ENCODE data around the gene SPINT3. TPM values are rescaled to one million over a fixed set of nuclear protein-coding genes. Genes with fewer than 3 reads are reported as not detected.

SPINT3 gene
- total RNA-seq, 6 experiments from 2014 or later, result not detected

GRCh38 chr20:45470937-45471336 is 44.5 kb downstream of the SPINT3 start:
- no peaks in the 10 kb centered on the region for H3K9me3 Mint-ChIP-seq
- H3K27ac Mint-ChIP-seq, result no peak overlapping the region

GRCh38 chr20:45470262-45470931 is 45.0 kb downstream of the SPINT3 start:
- Mint-ChIP-seq H3K36me3 (ENCODE audit: low read depth) (no peaks in the 10 kb centered on the region), H3K4me3 (no peak overlapping the region), H3K4me1 (ENCODE audit: low read depth) (no peaks in the 10 kb centered on the region), H3K27ac (no peak overlapping the region), H3K27me3 (ENCODE audit: insufficient read depth) (peaks cover 36% of the 10 kb centered on the region), H3K9me3 (no peaks in the 10 kb centered on the region)
- TF ChIP-seq CTCF (IDR thresholded peaks at IDR 0.05), result no peak
- DNase-seq, result no peak

More at GRCh38 chr20:45470937-45471336, 44.5 kb downstream of the SPINT3 start:
- no peaks in the 10 kb centered on the region for H3K4me1 Mint-ChIP-seq (ENCODE audit: low read depth)
- H3K4me3 Mint-ChIP-seq, result no peak overlapping the region
- no peak for DNase-seq
- no peak for TF ChIP-seq CTCF (IDR thresholded peaks at IDR 0.05)
- peaks cover 36% of the 10 kb centered on the region for H3K27me3 Mint-ChIP-seq (ENCODE audit: insufficient read depth)
- H3K36me3 Mint-ChIP-seq (ENCODE audit: low read depth), result no peaks in the 10 kb centered on the region

- Mint-ChIP-seq H3K27ac (no peak within 1 kb of the TSS), H3K4me3 (no peak within 1 kb of the TSS), H3K4me1 (ENCODE audit: low read depth) (no peaks in the 10 kb centered on the region), H3K27me3 (ENCODE audit: insufficient read depth) (peaks cover 36% of the 10 kb centered on the region), H3K9me3 (no peaks in the 10 kb centered on the region), H3K36me3 (ENCODE audit: low read depth) (no peaks in the 10 kb centered on the region)
- no peak for DNase-seq
- no peak for TF ChIP-seq CTCF (IDR thresholded peaks at IDR 0.05)
Observed at GRCh38 chr20:45469336-45470261, 45.8 kb downstream of the SPINT3 start, which contains the start of gene WFDC2. Gene WFDC2 (plus strand): TSS chr20:45469753. CDS start chr20:45469782, 29 bp downstream.

GRCh38 chr20:45467861-45468260 is 47.6 kb downstream of the SPINT3 start:
- no peaks in the 10 kb centered on the region for H3K36me3 Mint-ChIP-seq (ENCODE audit: low read depth)
- TF ChIP-seq CTCF (IDR thresholded peaks at IDR 0.05), result no peak
- no peaks in the 10 kb centered on the region for H3K9me3 Mint-ChIP-seq
- H3K4me1 Mint-ChIP-seq (ENCODE audit: low read depth), result no peaks in the 10 kb centered on the region
- no peak overlapping the region for H3K27ac Mint-ChIP-seq
- no peak overlapping the region for H3K4me3 Mint-ChIP-seq
- no peak for DNase-seq
- H3K27me3 Mint-ChIP-seq (ENCODE audit: insufficient read depth), result peaks cover 36% of the 10 kb centered on the region

- H3K27ac Mint-ChIP-seq, result no peak overlapping the region
- DNase-seq, result no peak
- TF ChIP-seq CTCF (IDR thresholded peaks at IDR 0.05), result no peak
- H3K4me1 Mint-ChIP-seq (ENCODE audit: low read depth), result no peaks in the 10 kb centered on the region
- no peaks in the 10 kb centered on the region for H3K9me3 Mint-ChIP-seq
- no peak overlapping the region for H3K4me3 Mint-ChIP-seq
- H3K27me3 Mint-ChIP-seq (ENCODE audit: insufficient read depth), result peaks cover 39% of the 10 kb centered on the region
- no peaks in the 10 kb centered on the region for H3K36me3 Mint-ChIP-seq (ENCODE audit: low read depth)
Observed at GRCh38 chr20:45467172-45467571, 48.2 kb downstream of the SPINT3 start.

All from HFFc6 (cell line).